Amygdala (tissue), 56 donors: ENCODE data around the gene PRR36.
A peak's percentile ranks its signal among the peaks of the same experiment; 100 is the strongest.

Source experiments
- DNase-seq, 56 donors: peaks; one replicate each; lab custom pipeline; 2025; lab: John Stamatoyannopoulos, UW

PRR36 gene

GRCh38 chr19:7874897-7875273 lies 695 bp upstream of the PRR36 start:
- no peak for DNase-seq

GRCh38 chr19:7873304-7874075 lies 700 bp downstream of the PRR36 start:
- peak in 2 of 56 donors; percentile 23 to 27 for DNase-seq

- DNase-seq, result no peak
Measured at GRCh38 chr19:7872306-7873204, 1.6 kb downstream of the PRR36 start.

DNA sequence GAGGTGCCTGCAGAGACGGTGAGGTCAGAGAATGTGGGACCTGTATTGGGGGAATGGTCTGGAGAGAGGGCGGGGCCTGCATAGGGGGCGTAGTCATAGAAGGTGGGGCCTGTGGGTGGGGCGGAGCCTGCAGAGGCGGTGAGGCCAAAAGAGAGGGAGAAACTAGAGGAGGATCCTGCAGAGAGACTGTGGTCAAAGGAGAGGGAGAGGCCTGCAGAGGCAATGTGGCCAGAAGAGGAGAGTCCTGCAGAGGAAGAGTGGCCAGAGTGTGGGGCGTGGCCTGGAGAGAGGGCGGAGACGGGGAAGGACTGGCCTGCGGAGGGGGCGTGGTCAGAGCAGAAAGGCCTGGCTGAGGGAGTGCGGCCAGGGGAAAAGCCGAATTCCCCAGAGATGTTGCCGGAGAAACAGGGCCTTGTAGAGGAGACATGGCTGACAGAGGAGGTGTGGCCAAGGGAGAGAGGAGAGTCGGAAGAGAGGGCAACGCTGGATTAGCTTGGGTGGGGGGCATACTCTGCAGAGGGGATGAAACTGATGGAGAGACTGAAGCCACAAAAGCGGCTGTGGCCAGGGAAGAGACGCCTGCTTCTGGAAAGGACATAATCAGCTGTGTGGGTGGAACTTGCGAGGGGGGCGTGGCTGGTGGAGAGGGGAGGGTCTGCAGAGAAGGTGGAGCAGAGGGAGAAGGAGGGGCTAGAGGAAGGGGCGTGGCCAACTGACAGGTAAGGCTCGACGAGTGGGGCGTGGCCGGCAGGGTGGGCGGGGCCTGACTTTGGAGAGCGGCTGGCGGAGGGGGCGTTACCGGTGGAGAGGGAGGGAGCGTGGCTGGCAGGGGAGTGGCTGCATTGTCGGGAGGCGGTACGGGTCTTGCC lies 2.5 kb downstream of the PRR36 start:
- peak in 47 of 56 donors; percentile 10 to 88 (median 50) for DNase-seq

DNA sequence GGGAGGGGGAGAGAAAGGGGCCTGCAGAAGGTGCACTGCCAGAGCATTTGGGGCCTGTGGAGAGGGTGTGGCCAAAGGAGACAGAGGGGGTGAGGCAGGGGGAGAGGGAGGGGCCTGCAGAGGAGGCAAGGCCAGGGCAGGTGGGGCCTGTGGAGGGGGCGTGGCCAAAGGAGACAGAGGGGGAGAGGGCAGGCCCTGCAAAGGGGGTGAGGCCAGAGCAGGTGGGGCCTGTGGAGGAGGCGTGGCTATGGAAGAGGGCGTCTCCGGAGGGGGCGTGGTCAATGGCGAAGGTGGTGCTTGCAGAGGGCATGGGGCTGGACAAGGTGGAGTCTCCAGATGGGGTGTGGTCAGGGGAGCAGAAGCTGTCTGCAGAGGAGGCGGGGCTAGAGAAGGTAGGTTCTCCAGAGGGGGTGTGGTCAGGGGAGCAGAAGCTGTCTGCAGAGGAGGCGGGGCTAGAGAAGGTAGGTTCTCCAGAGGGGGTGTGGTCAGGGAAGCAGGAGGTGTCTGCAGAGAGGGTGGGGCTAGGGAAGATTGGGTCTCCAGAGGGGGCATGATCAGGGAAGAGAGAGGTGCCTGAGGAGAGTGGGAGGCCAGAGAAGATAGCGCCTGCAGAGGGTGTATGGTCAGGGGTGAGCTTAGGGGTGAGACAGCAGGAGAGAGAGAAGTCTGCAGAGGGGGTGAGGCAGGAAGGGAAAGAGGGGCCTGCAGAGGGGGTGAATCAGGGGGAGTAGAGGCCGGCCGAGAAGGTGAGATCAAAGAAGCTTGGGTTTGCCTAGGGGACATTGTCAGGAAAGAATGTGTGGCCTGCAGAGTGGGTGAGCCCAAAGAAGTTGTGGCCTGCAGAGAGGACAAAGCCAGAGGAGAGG lies 3.4 kb downstream of the PRR36 start:
- peak in 31 of 56 donors; percentile 15 to 84 (median 40) for DNase-seq

DNA sequence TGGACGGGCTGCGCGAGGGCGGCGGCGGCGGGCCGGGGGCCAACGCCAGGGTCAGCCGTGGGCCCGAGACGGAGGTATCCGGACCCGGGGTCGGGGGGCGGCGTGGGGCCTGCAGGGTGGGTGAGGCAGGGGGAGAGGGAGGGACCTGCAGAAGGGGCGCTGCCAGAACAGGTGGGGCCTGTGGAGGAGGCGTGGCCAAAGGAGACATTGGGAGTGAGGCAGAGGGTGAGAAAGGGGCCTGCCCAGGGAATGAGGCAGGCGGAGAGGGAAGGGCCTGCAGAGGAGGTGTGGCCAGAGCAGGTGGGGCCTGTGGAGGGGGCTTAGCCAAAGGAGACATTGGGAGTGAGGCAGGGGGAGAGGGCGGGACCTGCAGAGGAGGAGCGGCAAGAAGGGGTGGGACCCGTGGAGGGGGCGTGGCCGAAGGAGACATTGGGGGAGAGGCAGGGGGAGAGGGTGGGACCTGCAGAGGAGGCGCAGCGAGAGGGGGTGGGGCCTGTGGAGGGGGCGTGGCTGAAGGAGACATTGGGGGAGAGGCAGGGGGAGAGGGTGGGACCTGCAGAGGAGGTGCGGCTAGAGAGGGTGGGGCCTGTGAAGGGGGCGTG lies 4.2 kb downstream of the PRR36 start:
- peak in 18 of 56 donors; percentile 19 to 84 (median 44) for DNase-seq

GRCh38 chr19:7869453-7869909 lies 4.7 kb downstream of the PRR36 start:
- DNase-seq, result peak in 29 of 56 donors; percentile 23 to 70 (median 45)

GRCh38 chr19:7868671-7869452 lies 5.3 kb downstream of the PRR36 start:
- DNase-seq, result peak in 31 of 56 donors; percentile 18 to 81 (median 49)

GRCh38 chr19:7868326-7868670 lies 5.9 kb downstream of the PRR36 start:
- DNase-seq, result no peak

- no peak for DNase-seq
Measured at GRCh38 chr19:7867092-7867844, 6.9 kb downstream of the PRR36 start.

DNA sequence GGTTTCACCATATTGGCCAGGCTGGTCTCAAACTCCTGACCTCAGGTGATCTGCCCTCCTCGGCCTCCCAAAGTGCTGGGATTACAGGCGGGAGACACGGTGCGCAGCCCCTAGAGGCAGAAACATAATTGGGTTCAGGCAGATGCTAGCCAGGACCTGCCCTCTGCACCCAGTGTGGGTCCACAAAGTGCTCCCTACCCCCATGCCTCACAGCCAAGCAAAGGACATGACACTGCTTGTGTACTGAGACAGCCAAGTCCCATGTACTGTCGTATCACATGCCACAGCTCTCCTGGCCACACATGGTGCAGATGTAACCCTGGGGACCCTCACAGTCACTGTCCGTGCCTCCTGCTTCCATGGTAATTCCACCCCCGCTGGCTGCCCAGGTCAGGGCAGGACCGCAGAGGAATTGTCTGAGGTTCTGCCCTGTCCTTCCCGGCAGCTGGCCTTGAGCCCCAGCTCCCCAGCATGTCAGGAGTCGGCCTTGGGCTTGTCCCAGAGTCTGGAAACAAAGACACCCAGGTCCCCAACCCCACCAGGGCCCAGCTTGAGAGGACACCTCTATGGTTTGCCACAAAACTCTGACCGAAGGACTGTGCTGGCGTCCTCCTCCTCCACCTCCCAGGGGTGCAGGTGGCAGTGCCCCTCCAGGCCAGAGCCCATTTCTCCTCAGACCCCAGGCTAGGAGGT lies 7.6 kb downstream of the PRR36 start:
- no peak for DNase-seq

- no peak for DNase-seq
Measured at GRCh38 chr19:7865262-7865911, 8.8 kb downstream of the PRR36 start.

GRCh38 chr19:7864690-7865074 lies 9.5 kb downstream of the PRR36 start:
- DNase-seq, result no peak

DNA sequence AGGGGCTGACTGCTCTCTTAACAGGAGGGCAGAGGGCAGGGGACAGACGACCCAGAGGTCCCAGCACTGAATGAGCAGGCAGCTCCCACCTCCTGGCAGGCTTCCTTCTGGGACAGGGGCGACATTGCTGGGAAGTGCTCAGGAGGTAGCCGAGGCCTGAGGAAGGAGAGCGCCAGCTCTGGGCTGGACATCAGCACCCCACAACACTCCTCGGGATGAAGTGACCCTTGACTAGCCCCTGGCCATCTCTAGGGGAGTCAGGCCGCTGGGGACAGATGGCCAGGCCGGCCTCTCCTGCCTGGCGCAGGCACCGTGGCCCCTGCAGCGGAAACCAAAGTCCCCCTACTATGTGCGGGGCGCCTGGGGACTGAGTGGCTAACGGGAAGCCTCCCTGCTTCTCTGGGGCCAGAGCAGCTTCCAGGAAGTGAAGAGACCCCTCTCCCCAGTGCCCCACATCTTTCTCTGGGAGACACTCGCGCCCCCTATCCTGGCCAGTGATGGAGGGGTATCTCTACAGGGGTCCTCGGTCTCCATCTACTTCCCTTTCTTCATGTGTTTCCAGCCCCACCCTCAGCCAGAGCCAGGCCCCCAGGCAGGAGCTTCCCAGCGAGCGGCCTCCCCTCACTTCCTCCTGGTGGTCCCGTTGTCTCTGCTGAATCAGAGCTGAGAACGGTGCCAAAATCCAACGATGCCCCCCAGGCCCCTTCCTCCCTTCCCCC lies 10.1 kb downstream of the PRR36 start:
- no peak for DNase-seq

DNA sequence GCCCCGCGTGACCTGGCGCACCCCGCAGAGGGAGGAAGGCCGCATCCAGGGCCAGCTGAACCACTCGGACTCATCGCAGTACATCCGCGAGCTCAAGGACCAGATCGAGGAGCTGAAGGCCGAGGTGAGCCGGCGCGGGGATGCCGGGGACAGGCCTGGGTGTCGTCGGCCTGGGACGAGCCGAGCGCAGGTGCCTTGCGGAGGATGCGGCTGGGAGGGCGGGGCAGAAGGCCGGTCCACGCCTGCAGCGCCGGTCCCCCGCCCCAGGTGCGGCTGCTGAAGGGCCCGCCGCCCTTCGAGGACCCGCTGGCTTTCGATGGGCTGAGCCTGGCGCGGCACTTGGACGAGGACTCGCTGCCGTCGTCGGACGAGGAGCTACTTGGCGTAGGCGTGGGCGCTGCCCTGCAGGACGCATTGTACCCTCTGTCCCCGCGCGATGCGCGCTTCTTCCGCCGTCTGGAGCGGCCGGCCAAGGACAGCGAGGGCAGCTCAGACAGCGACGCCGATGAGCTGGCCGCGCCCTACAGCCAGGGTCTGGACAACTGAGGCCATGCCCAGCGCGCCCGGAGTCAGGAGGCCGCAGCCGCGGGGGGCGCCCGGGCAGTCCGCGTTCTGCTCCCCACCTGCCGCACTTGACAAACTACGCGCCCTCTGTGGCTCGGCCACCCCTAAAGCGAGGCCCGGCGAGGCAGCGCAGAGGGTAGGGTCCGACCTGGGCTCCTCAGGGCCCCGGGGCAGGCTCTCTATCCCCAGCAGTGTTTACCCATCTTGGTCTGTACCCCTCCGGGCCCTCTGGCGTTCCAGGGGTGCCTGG lies 10.8 kb downstream of the PRR36 start:
- DNase-seq, result no peak
